ENCODE data around the gene ARRB1.
"Not testable (repeated sequence)": the region's sequence is repeated elsewhere in the genome, so short reads cannot be mapped to it uniquely, and the experiment has no call there.

ARRB1 gene

DNA sequence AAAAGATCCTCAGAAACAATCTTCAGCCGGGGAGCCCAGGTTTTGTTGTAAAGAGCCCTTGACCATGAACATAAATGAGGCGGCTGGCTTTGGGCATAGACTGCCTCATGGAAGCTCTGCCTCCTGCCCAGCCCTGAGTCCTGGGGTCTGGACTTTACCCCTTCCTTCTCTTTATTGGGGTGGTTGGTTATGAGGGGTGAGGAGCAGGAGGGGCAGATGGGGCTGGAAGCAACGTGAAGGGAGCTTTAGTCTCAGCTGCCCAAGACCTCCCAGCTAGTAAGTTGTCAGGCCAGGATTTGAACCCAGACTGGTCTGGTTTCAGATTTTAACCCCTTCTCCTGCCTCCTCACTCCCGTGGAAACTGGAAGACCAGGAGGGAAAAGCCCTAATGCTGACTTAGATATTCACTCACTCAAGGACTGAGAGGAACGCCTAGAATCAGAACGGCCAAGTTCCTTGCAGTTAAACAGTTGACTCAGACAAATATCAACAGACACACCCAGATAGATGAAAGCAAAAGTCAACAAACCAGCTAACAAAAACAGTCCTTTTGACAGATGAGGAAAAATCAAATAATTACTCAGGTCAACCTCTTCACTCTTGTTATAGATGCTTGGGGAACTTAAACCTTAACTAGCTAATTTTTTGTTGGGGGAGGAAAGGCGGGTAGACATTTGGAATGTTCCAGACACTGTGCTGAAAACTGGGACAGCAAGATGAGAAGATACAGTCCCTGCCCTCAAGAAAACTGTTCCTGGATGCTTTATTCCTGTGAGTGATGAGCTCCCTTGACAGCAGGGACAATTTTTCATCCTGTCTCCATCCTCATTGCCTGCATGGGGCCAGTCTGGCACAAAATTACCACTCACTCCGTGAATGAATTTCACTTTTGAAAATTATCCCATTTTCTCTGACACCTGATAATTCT, 20.8 kb upstream of the ARRB1 start:
- no peak for DNase-seq (ENCODE audit: low read depth in 2 of 2)

DNA sequence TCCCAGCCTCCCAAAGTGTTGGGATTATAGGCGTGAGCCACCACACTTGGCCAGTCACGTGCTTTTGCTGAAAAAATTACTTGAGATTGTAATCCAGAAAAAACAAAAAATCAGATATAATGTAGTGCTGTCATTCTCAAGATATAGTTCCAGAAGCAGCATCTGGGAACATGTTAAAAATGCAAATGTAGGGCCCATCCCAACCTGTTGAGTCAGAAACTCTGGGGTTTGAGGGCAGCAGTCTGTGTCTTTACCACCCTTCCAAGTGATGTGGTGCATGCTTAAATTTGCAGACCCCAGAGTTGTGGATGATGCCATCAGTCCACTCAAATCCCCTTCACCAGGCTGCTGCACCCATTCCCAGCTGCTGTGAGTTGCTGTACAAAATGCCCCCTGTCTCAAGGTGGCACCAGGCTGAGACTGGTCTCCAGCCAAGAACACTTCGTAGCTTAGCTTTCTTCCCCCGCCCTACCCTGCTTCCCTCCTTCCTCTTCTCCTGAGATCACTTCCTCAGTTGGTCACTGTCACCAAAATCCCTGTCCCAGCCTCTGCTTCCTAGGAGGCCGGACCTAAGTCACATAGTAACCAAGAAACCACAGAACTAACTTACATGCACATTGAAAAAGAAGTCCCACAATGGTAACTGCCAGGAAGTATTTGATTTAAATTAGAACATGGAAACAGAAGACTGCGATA, 18.2 kb upstream of the ARRB1 start:
- DNase-seq (ENCODE audit: low read depth in 2 of 2), result no peak

DNA sequence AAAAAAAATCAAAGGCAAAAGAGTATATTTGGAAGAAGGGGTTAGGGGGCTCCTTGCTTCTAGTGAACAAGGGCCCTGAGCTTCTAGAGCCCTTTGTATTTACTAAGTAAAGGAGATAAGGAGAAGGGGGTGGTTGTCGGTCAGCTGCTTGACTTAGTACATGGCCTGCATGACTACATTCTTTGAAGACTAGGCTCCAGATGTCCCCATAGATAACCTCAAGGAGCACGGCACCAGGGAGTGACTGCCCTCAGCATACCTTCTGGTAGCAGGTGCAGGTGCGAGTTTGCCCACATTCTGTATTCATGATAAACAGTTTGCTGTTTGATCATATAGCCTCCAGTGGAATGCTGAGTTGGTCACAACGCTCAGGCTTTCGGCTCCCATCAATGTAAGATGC, 15.4 kb upstream of the ARRB1 start:
- not testable (repeated sequence) for DNase-seq (ENCODE audit: low read depth in 2 of 2)

DNA sequence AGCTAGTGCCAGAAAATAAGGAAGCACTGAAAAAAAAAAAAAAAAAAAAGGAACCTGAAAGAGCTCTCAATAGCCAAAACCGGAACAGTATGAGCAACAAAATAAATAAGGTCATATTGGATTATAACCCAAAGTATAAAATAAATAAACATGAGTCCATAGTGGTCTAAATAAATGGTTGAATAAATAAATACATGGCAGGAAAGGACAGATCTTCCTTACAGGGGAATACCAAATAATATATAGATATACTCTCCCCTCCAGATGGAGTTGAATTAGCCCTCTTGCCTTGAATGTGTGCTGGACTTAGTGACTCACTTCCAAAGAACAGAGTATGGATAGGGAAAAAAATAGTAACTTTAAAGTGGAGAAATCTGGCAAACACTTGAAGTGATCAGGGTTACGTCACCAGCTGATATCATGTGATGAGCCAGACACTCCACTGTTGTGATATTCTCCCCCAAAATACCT, 14.3 kb upstream of the ARRB1 start:
- DNase-seq (ENCODE audit: low read depth in 2 of 2), result no peak

DNA sequence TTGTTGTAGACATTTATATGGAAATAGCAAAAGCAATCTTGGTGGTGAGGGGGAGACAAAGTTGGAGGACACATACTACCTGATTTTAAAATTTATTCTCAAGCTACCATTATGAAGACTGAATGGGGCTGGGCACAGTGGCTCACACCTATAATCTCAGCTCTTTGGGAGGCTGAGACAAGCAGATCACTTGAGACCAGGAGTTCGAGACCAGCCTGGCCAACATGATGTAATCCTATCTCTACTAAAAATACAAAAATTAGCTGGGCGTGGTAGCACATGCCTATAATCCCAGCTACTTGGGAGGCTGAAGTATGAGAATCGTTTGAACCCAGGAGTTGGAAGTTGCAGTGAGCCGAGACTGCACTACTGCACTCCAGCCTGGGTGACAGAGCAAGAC, 10.8 kb upstream of the ARRB1 start:
- not testable (repeated sequence) for DNase-seq (ENCODE audit: low read depth in 2 of 2)

DNA sequence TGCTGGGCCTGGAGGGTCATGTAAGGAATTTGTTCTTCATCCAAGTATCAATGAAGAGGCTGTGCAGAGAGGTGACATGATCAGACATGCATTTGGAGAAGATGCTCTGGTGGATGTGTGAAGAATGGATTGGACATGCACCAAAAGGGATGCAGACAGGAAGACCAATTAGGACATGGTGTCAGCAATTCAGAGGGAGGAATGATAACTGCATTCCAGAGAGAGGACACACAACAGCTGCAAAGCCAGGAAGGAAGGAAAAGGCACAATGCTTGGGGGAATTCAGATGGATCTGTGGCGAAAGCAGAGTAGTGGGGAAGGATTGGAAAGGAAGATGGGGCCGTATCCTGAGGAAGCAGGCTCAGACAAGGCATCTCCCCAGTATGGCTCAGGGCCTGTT, 5.2 kb upstream of the ARRB1 start:
- no peak for DNase-seq (ENCODE audit: low read depth in 2 of 2)

DNA sequence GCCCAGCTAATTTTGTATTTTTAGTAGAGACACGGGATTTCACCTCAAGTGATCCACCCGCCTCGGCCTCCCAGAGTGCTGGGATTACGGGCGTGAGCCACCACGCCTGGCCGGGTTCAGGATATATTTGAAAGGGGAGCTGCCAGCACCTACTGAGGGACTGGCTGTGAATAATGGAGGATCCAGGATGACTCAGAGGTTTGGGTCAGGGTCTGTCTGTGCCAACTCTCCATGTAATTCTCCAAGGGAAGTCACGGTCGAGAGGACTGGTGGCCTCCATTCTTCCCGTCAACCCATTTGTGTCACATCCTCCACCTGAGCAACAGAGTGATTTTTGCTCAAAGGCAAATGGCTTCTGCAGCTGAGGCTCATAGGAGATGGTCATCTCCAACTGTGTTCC, 3.6 kb upstream of the ARRB1 start:
- no peak for DNase-seq (ENCODE audit: low read depth in 2 of 2)

DNA sequence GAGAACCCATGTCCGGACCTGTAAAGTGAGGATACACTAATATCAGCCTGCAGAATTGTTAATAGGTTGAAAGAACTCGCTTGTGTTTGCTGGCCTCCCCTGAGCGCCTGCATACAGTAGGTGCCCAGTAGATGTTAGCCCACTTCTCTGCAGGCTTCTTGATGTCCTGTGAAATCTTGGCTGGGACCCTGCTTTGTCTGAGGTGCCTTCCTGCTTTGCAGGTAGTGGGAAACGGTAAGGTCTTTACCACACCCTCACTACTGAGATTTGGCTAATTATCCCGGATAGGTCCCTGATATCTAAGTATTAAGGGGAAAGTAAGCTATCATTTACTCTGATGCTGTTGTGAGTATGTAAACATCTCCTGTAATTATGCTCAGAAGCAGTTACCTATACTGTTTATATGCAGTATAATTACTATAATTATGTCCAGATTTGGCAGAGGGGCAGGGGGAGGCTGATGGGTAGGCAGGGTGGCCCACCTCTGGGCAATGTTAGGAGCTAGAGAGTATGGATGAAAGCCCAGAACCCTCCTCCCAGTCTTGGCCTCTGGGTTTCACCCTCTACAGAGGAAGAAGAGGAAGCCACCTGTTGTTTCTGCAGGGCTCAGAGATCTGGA, 1.2 kb upstream of the ARRB1 start:
- DNase-seq (ENCODE audit: low read depth in 2 of 2), result no peak

DNA sequence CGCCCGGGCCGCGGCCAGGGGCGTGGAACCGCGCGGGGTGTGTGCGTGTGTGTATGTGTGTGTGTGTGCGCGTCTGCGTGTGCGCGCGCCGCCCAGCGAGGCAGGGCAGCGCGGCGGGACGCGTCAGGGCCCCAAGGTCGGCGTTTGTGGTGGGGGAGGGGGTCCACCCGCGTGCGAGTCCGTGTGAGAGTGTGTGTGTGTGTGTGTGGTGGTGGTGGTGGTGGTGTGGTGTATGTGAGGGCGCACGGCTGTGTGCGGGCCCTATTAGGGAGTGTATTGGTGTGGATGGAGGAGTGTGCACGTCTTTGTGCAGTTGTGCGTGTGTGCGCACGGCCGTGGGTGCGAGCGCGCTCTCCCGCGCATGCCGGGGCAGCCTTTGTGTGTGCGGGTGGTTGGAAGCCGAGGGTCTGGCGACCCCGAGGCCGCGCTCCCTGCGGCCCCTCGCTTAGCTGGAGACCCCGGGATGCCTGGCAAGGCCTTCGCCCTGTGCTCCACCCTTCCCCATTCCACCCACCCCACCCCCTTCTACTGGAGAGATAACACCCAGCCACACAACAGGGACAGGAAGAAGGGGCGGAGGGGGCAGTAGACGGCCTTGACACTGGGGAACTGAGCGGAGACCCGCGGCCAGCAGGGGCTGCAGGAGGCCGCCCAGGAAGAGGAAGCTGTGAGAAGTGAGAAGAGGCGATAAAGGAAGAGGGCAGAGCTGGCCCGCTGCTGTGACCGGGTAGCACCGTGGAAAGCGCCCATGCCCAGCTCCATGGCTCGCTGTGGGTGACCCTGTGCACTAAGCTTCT, 528 bp upstream of the ARRB1 start:
- DNase-seq (ENCODE audit: low read depth in 2 of 2), result peak; percentile 30 to 38

DNA sequence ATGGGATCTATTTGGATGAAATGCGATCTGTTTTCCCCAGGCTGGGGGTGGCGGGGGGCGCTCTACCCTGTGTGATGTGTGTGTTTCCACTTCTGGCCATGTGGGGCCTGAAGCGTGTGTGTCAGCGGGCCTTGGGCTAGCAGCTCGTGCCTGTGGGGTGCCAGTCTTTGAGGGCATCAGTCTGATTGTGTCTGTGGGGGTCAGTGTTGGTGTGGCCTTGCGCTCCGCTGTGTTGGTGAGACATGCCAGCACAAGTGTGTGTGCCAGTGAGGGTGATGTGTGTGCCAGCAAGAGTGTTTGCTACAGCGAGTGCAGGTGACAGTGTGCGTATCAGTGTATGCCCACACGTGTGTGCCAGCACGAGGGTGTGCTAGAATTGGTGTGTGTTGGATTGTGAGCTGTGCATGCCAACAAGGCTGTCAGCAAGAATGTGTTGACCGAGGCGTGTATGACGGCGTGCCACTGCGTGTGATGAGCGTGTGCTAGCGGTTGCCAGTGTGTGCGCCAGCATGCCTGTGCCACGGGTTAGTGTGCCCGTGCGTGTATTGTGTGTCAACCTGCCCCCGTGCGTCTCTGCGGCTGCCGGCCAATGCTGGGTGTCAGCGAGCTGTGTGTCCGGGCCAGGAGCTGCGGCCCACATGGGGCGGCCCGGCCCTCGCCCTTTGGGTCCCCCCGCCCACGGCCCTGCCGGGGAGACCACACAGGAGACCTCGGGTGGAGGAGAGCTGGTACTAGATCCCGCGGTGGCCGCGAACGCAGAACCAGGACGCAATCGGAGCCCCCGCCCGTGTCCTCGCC, 519 bp downstream of the ARRB1 start:
- DNase-seq (ENCODE audit: low read depth in 2 of 2), result peak in 1 of 2 donors; percentile 31

DNA sequence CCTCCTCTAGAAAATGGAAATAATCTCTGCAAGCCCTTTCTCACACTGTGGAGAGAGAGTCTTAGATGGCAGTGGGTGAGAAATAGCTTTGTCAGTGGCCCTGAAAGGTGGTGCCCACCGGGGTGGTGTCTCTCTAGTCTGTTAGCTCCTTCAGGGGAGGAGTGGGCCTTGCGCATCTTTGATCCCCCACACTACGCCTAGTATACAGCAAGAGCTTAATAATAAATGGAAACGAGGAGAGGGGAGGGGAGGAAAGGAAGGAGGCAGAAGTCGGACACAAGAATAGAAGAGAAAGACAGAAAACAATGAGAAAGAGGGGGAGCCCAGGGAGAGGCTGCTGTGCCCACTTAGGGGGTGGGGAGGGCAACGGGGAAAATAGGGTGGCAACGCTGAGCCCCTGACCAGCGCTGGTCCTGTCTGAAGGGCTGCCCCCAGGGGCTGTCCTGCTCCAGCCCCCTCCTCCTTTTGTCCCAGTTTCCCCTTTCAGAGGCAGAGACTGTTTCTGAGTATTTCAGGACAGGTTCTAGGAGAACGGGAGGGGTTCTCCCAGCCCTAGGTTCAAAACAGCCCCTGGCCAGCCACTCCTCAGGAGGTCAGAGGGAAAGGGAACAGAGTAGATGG, 1.2 kb downstream of the ARRB1 start:
- no peak for DNase-seq (ENCODE audit: low read depth in 2 of 2)

DNA sequence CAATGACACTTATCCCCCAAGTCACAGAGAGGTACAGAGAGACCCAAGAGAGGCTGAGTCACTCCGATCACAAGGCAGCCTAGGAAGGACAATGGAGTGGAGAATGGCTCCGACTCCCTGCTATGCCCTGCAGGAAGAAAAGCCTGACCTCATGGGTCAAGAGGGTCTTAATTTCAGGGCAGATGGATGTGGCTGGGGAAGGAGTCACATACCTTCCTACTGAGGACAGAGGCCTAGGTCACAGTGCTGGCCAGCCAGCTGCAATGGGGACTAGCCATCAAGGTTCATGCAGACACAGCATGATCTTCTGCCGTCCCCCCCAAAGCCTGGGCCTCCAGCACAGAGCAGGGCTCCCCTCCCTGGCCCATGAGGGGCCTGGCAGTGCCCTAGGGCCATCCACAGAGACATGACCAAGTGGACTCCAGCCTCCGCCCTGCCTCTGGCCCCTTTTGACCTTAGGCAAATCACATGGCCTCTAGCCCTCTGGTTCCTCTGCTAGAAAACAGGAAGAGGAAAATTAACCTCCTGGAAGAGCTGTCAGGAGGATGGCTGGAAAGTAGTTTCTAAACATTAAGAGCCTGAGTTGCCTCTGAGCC, 1.8 kb downstream of the ARRB1 start:
- no peak for DNase-seq (ENCODE audit: low read depth in 2 of 2)

DNA sequence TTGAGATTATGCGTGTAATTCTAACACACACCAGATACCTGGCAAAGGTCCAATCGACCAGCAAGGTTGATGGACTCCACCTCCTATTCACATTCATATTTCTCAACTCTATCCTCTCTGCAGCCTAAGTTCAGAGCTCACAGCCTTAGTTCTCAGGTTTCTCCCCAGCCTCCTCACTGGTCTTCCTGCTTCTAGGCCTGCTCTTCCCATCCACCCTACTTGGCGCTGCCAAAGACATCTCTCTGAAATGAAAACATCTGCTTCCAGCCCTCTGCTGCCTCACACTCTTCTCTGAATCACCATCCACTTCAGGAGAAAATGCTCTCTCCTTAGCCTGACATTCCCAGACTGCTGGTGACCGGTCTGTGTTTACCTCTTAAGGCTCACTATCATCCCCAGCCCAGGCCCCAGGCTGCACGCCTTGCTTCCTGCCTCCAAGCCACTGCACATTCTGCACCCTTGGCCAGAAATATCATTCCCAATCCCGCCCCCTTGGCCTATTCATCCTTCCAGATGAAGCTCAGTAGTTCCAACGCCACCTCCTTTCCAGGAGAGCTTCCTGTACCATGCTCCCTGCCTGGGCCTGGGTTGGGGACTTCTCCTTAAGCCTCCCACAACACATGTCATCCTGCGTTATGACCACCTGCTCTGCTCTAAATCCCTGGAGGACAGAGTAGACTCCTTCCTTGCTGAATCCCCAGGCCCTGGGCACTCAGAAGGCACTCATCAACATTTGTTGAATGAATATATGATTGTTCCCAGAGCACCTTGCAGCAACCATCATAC, 3.5 kb downstream of the ARRB1 start:
- DNase-seq (ENCODE audit: low read depth in 2 of 2), result no peak

DNA sequence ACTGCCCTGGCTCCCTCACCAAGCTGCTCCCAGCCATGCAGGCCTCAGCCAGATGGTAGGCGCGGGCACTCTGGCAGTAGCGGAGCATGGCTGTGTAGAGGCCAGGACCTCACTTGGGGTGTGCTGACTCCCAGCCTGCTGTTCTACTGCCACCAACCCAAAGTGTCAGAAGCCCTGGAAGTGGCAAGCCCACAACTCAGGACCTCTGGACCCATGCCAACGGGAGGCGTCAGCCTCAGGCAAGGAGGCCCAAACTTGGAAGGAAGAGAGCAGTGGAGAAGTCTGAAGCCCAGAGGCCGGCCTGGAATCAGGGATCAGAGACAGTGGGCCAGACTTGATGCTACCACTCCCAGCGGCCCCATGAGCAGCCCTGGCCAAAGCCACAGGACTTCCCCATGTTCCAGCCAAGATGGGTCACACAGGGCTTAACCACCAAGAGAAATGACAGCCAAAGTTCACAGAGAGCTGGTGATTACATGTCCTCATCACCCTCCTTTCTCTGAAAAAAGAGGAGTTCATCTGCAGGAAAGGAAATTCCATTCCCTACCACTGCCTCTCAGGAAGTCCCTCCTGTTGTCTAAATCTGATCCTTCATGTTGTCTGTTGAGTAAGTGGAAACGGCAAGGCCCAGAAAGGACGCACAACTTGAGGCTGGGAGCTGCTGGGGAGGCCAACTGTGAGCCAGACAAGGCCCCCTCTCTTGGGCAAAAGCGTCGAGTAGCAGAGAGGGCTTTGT, 4.4 kb downstream of the ARRB1 start:
- DNase-seq (ENCODE audit: low read depth in 2 of 2), result no peak

DNA sequence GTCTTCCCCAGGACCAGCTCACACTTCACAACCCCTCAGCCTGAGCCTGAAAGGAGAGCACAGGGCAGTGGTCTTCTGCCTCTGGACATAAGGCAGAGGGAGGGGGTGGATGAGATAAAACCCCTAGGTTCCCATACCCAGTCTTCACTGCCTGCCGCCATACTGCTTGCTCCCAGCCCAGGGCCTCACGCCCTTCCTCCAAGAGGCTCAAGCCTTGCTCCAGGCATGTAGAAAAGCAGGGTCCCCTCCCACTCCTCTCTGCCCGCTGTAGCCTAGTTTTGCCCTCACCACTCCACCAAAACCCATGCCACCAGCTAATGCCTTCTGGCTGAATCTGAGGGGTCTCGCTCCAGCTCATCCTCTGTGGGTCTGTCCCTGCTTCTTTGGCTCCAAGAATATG, 5.2 kb downstream of the ARRB1 start:
- DNase-seq (ENCODE audit: low read depth in 2 of 2), result no peak

DNA sequence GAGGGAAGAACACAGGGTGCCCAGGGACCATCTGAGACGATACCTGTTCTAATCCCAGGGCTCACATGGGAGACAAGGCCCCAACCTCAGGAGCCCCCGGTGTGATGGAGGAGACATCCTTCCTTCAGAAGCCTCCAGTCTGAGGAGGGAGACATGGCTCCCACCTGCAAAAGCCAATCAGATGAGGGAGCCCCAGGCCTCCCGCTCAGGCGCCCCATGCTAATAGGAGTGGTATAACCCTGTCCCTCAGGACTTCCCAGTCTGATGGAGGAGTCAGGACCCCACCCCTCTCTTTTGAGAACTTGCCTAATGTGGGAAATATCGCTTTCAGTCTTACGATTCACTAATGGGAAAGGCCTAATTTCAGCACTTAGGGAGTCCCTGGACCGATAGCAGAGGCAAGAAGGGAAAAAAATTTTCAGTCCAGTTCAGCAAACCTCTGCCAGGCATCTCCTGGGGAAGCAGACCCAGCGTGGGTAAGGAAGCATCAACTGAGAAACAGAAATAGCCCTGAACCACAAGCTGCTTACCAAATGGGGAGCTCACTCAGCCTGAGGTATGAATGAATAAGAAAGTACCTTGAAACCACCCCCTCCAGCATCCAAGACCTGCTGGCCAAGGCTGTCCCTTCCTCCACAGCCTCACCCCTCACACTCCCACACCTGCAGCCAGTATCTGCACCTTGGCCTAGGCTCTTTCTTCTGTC, 5.9 kb downstream of the ARRB1 start:
- DNase-seq (ENCODE audit: low read depth in 2 of 2), result no peak

DNA sequence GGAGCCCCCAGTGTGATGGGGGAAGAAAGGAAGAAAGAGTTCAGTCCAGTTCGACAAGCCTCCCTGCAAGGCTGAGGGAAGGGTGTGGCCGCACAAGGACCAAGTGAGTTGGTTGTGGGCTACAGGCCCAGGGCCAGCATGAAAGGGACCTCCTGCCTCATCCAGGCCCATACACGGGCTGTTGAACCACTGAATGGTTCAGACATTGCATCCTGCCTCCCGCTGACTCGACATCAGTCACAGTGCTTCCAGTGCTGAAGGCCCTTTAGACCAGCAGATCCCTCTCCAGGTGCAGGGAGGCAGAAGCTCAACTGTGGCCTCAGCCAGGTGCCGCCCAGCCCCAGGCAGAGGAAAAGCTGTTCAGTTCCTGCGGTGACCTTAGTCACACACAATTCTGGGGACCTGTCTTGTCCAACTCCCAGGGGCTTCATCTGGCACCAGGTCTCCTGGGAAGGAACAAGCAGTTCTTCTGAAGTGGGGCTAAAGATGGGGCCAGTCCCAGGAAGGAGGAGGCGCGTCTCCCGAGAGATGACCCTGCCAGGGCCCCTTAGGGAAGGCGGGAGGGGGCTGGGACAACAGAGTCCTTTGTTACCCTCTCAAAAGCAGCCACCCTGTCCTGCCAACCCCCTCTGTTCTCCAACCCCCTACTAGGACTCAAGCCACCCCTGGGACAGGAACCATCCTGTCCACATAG, 6.6 kb downstream of the ARRB1 start:
- no peak for DNase-seq (ENCODE audit: low read depth in 2 of 2)
